Cardiac muscle cell (in vitro differentiated cells and primary cell): Measurements from ENCODE around the gene GRAMD4. TPM values are rescaled to one million over a fixed set of nuclear protein-coding genes. Genes with fewer than 3 reads are reported as not detected.
A peak's percentile ranks its signal among the peaks of the same experiment; 100 is the strongest.
"Not testable (repeated sequence)": the region's sequence is repeated elsewhere in the genome, so short reads cannot be mapped to it uniquely, and the experiment has no call there.

ENCODE experiments used
- DNase-seq, 2 donors: peaks; one replicate each; pipeline versions ENCODE4 v3.0.0 to v3.0.0-alpha.2; 2010 to 2017; ENCODE audit warnings: low read depth in 1 of 2, low spot score in 1 of 2
- H3K27ac ChIP-seq: fragments of 200-600 bp; sonication (generic); 2 replicates; pipeline ENCODE4 v1.5.1; 2016
- H3K27me3 ChIP-seq: fragments of 200-600 bp; sonication (generic); 2 replicates; pipeline ENCODE4 v1.6.0; 2016; ENCODE audit warnings: control low read depth
- H3K36me3 ChIP-seq: fragments of 200-600 bp; sonication (generic); 2 replicates; pipeline ENCODE4 v1.5.1; 2016; ENCODE audit warnings: control low read depth
- H3K4me1 ChIP-seq: fragments of 200-600 bp; sonication (generic); 2 replicates; pipeline ENCODE4 v1.8.1; 2017; ENCODE audit warnings: low read depth, mild to moderate bottlenecking, mixed run types
- H3K4me3 ChIP-seq: fragments of 200-600 bp; sonication (generic); 2 replicates; pipeline ENCODE4 v1.5.1; 2016; ENCODE audit warnings: mild to moderate bottlenecking
- H3K9me3 ChIP-seq: fragments of 200-600 bp; sonication (generic); 2 replicates; pipeline ENCODE4 v1.5.1; 2017; ENCODE audit warnings: low read depth, mild to moderate bottlenecking, control low read depth
- CTCF ChIP-seq: IDR thresholded peaks from 2 replicates; pipeline ENCODE4 v1.5.1; 2012; ENCODE audit warnings: low read depth, mild to moderate bottlenecking, low read length
- polyA plus RNA-seq: library from polyadenylated mRNA; unstranded; fragments of >200 nt; fragmentation: Nextera tagmentation; extraction: Ambion mirVana; gene quantifications from 2 replicates; pipeline ENCODE4 v1.2.1, GENCODE V29; 2016
- total RNA-seq: library from RNA; depleted of rRNA; stranded (reverse); fragments of >200 nt; gene quantifications from 2 replicates; pipeline ENCODE4 v1.2.3, GENCODE V29; 2016

Gene GRAMD4
- total and polyA plus RNA-seq, 2 experiments from 2014 or later = 49.3 to 51.8 TPM

DNA sequence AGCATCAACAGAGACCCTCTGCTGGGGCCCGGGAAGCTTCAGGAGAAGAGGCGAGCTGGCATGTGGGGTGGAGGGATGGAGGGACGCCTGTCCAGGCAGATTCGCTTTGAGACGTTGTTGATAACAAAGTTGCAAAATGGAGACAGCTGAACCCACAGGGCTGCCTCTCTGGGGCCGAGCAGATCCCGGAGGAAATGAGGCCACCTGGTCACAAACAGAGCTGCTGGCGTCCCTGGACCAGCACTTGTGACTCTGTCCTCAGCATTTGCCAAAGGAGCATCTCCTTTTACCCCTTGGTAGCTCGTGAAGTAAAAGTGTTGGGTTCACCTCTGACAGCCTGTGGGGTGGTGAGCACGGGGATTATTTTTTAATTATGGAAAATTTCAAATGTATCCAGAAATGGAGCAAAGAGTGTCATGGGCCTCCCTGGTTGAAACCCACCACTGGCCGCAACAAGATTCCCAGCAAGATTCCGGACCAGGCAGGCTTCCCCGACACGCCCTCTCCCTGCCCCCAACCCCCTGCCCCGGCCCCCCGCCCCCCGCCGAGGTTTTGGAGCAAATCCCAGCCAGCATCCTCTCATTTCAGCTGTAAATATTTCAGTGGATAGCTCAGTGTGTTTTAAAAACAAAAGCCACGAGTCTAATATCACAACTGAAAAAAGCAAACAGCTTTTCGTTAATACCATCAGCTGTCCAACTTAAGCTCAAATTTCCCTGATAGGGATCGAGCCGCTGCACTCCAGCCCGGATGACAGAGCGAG is 20.3 kb downstream of the GRAMD4 start:
- no peak for TF ChIP-seq CTCF
- H3K27me3 ChIP-seq = no peaks in the 10 kb centered on the region
- peaks cover 17% of the 10 kb centered on the region for H3K4me1 ChIP-seq
- H3K27ac ChIP-seq = no peak overlapping the region
- no peaks in the 10 kb centered on the region for H3K36me3 ChIP-seq
- H3K4me3 ChIP-seq = no peak overlapping the region
- no peak for DNase-seq
- H3K9me3 ChIP-seq = no peaks in the 10 kb centered on the region

DNA sequence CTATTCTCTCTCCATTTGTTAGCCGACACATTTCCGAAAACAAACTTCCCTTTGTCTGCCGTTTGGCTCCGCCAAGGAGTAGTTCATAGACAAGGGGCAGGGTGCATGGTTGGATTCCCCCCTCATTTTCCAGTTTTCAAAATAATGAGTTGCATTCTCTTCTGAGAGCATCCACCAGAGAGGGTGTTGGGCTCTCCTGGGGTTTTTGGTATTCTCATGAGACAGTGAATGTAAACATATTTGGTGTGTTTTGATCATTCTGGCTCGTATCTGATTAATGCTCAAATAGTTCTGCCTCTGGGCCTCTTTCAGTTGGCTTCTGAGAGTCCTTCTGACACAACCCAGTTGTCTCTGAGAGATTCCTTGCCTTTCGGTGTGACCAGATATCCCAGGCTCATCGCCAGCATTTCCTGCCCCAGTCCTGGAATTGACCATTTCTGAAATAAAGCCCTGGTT is 21.7 kb downstream of the GRAMD4 start:
- no peaks in the 10 kb centered on the region for H3K9me3 ChIP-seq
- no peak for TF ChIP-seq CTCF
- H3K4me3 ChIP-seq = no peak overlapping the region
- H3K36me3 ChIP-seq = no peaks in the 10 kb centered on the region
- H3K27me3 ChIP-seq = no peaks in the 10 kb centered on the region
- no peak overlapping the region for H3K27ac ChIP-seq
- peak in 1 of 2 donors; percentile 40 for DNase-seq
- peaks cover 11% of the 10 kb centered on the region for H3K4me1 ChIP-seq

GRCh38 chr22:46642840-46643480 is 22.8 kb downstream of the GRAMD4 start:
- H3K4me1 ChIP-seq = peaks cover 14% of the 10 kb centered on the region
- H3K4me3 ChIP-seq, H3K27ac ChIP-seq, H3K9me3 ChIP-seq, H3K36me3 ChIP-seq, DNase-seq, H3K27me3 ChIP-seq: not testable (repeated sequence)

- no peak overlapping the region for H3K27ac ChIP-seq
Observed at GRCh38 chr22:46646531-46647215, 26.5 kb downstream of the GRAMD4 start.

DNA sequence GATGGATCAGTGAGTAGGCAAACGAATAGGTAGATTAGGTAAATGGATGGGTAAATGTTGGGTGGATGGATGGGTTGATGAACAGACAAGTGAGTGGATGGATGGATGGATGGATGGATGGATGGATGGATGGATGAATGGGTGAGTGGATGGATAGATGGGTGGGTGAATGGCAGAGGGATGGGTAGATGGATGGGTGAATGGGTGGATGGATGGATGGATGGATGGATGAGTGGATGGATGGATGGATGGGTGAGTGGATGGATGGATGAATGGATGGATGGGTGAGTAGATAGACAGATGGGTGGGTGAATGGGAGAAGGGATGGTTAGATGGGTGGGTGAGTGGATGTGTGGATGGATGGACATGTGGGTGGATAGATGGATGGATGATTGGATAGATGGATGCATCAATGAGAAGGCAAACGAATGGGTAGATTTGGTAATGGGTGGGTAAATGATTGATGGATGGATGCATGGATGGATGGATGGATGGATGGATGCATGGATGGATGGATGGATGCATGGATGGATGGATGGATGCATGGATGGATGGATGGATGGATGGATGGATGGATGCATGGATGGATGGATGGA is 28.1 kb downstream of the GRAMD4 start:
- H3K4me3 ChIP-seq, H3K27ac ChIP-seq, H3K9me3 ChIP-seq, H3K36me3 ChIP-seq, DNase-seq, H3K27me3 ChIP-seq: not testable (repeated sequence)
- peaks cover 41% of the 10 kb centered on the region for H3K4me1 ChIP-seq

More at GRCh38 chr22:46646531-46647215, 26.5 kb downstream of the GRAMD4 start:
- no peaks in the 10 kb centered on the region for H3K27me3 ChIP-seq
- H3K36me3 ChIP-seq = no peaks in the 10 kb centered on the region
- DNase-seq = no peak
- no peaks in the 10 kb centered on the region for H3K9me3 ChIP-seq
- H3K4me1 ChIP-seq = peaks cover 34% of the 10 kb centered on the region
- TF ChIP-seq CTCF = no peak
- no peak overlapping the region for H3K4me3 ChIP-seq
